Ishikawa (cell line): Measurements from ENCODE around the gene MX1.

Source experiments
- CEBPB ChIP-seq: IDR thresholded peaks from 2 replicates; pipeline ENCODE4 v1.6.1; 2012
- CREB1 ChIP-seq: IDR thresholded peaks from 2 replicates; pipeline ENCODE4 v1.6.1; 2012; ENCODE audit warnings: low read depth
- EGR1 ChIP-seq: IDR thresholded peaks from 2 replicates; pipeline ENCODE4 v1.6.1; 2012
- EP300 ChIP-seq: IDR thresholded peaks from 2 replicates; pipeline ENCODE4 v1.6.1; 2012; ENCODE audit warnings: borderline replicate concordance
- FOXM1 ChIP-seq: IDR thresholded peaks from 2 replicates; pipeline ENCODE4 v1.6.1; 2012; ENCODE audit warnings: low read depth, borderline replicate concordance
- NFIC ChIP-seq: IDR thresholded peaks from 2 replicates; pipeline ENCODE4 v1.6.1; 2012
- RAD21 ChIP-seq: IDR thresholded peaks from 2 replicates; pipeline ENCODE4 v1.6.1; 2012; ENCODE audit warnings: low read depth
- TAF1 ChIP-seq: IDR thresholded peaks from 2 replicates; pipeline ENCODE4 v1.6.1; 2012; ENCODE audit warnings: low read depth, mild to moderate bottlenecking
- TCF12 ChIP-seq: IDR thresholded peaks from 2 replicates; pipeline ENCODE4 v1.6.1; 2012; ENCODE audit warnings: low read depth
- TEAD4 ChIP-seq: IDR thresholded peaks from 2 replicates; pipeline ENCODE4 v1.6.1; 2012
- YY1 ChIP-seq: IDR thresholded peaks from 2 replicates; pipeline ENCODE4 v1.6.1; 2012; ENCODE audit warnings: low read depth
- ZBTB7A ChIP-seq: IDR thresholded peaks from 2 replicates; pipeline ENCODE4 v1.6.1; 2012; ENCODE audit warnings: low read depth
- TF ChIP-seq, protein P1 (sequence below): IDR thresholded peaks from 2 replicates; pipeline ENCODE4 v1.6.1; 2012
- TF ChIP-seq, protein P2 (sequence below): IDR thresholded peaks from 2 replicates; pipeline ENCODE4 v1.6.1; 2012
- TF ChIP-seq, protein P3 (sequence below): IDR thresholded peaks from 2 replicates; pipeline ENCODE4 v1.6.1; 2012; ENCODE audit warnings: low read depth, mild to moderate bottlenecking

Gene MX1

DNA sequence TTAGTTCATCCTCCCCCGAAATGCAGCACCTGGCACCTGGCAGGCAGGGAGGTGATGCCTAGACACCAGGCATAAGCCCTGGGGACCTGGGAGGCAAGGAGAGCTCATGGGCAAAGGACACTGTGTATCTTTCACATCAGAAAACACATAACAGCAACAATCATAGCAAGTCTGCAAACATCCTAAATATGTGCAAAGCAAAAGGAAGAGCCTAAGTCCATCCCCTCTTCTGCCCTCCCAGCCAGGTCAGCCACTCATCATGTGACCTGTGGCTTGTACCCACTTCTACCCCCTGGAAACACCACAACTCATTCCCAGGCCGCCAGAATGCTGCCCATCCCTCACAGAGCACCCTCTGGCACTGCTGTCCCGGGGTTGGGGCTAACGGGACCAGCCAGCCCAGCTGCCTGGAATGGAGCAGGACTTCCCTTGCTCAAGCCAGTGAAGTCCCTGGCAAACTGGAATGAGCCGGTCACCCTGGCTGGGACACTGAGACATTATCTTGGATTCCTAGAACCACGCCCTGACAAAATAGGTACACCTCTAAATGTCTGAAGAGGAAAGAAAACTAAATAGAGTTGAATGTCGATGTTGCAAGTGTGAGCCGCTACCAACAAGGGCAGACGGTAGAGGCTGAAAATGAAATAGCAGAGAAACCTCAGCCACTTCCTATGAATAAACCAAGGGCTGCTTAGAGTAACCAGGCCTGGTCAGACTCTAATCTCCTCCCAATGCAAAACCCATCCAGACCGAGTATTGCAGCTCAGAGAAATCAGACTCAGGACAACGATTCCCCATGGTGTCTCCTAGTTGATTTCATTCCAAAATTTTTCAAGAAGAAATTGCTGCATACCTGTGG is 52.5 kb downstream of the MX1 start:
- TF ChIP-seq, protein P1, sequence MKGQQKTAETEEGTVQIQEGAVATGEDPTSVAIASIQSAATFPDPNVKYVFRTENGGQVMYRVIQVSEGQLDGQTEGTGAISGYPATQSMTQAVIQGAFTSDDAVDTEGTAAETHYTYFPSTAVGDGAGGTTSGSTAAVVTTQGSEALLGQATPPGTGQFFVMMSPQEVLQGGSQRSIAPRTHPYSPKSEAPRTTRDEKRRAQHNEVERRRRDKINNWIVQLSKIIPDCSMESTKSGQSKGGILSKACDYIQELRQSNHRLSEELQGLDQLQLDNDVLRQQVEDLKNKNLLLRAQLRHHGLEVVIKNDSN = peak; percentile 51; the same call in 1 of the 2 replicates
- no peak for TF ChIP-seq RAD21

DNA sequence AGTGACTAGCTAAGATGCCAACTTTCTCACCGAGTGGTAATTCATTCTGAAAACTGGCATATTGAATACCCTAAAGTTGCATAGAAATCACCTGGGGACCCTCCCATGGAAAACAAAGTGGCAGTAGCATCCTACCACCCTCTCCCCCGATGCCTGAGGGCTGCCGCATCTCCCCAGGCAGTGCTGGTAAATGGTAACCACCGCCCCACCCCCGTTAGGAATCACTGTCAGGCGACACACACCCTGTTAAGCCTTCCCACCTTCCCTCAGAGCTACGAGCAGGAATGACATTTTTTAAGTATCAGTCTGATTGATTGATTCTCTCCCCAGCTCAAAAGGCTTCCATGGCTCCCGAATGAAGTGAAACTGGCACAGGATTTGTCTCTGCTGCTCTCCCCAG is 53.6 kb downstream of the MX1 start:
- TF ChIP-seq YY1 (no peak), EGR1 (no peak), CREB1 (no peak), TAF1 (no peak), EP300 (no peak), RAD21 (no peak), TEAD4 (no peak), NFIC (no peak), FOXM1 (no peak), CEBPB (no peak), TCF12 (no peak), ZBTB7A (no peak)
- TF ChIP-seq, protein P2, sequence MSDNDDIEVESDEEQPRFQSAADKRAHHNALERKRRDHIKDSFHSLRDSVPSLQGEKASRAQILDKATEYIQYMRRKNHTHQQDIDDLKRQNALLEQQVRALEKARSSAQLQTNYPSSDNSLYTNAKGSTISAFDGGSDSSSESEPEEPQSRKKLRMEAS = no peak
- TF ChIP-seq, protein P1 = no peak
- TF ChIP-seq, protein P3, sequence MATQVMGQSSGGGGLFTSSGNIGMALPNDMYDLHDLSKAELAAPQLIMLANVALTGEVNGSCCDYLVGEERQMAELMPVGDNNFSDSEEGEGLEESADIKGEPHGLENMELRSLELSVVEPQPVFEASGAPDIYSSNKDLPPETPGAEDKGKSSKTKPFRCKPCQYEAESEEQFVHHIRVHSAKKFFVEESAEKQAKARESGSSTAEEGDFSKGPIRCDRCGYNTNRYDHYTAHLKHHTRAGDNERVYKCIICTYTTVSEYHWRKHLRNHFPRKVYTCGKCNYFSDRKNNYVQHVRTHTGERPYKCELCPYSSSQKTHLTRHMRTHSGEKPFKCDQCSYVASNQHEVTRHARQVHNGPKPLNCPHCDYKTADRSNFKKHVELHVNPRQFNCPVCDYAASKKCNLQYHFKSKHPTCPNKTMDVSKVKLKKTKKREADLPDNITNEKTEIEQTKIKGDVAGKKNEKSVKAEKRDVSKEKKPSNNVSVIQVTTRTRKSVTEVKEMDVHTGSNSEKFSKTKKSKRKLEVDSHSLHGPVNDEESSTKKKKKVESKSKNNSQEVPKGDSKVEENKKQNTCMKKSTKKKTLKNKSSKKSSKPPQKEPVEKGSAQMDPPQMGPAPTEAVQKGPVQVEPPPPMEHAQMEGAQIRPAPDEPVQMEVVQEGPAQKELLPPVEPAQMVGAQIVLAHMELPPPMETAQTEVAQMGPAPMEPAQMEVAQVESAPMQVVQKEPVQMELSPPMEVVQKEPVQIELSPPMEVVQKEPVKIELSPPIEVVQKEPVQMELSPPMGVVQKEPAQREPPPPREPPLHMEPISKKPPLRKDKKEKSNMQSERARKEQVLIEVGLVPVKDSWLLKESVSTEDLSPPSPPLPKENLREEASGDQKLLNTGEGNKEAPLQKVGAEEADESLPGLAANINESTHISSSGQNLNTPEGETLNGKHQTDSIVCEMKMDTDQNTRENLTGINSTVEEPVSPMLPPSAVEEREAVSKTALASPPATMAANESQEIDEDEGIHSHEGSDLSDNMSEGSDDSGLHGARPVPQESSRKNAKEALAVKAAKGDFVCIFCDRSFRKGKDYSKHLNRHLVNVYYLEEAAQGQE = no peak

DNA sequence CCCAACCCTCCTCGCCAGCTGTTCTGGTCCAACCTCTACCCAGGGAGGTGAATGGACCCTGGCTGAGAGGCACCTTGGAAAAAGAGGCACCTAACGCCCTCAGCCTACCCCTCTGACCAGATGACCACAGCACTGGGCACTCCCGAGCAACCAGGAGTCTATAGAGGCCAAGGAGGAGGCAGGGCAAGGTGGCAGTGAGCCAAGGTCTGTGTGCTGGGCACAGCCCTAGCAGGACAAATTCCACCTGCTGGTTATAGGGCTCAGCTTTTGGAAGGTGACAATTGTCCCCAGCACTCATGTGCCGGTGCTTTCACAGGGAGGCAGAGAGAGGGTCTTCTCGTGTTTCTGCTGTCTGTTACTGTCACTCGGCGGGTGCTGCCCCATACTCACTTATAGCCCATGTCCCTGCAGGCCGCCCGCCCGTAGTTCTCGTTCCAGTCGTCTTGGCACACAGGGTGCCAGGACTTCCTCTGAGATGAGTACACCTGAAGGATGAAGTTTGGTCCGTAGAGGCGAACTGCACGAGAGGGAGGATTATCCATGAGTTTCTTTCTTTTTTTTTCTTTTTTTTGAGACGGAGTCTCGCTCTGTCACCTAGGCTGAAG is 54.1 kb downstream of the MX1 start:
- TF ChIP-seq, protein P1 = no peak
- TF ChIP-seq, protein P2 = no peak
- TF ChIP-seq NFIC (peak; percentile 42), EGR1 (no peak), CEBPB (no peak), EP300 (no peak)

DNA sequence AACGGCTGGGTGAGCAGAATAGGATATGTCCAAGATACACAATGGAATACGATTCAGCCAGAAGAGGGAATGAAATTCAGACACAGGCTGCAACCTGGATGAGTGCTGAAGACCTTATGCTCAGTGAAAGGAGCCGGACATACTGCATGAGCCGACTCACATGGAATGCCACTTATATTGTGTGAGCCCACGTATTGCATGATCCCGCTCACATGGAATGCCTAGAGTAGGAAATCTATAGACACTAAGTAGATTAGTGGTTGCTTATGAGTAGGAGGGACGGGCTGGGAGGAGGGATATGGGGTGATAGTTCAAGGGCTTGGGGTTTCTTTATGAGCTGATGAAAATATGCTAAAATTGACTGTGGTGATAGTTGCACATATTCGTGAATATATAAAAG is 55.2 kb downstream of the MX1 start:
- TF ChIP-seq TEAD4 (peak; percentile 11; the same call in 1 of the 2 replicates), CREB1 (no peak)

DNA sequence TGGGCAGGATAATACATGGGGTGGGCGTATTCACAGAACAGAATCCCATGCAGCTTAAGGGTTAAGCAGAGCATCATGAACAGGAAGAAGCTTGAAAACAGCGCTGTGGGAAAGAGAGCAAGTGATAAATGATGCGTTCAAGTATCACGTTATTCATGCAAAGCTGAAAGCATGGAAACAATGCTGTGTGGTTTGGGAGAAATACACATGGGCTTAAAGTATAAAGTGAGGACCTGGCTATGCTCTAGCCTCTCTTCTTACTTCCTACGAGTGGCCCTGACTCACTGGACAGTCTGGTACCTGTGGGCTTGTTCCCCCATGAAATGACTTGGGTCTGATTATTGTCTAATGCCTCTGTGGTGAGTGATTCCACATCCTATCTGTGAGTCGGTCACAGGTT is 56.3 kb downstream of the MX1 start:
- TF ChIP-seq RAD21 = no peak
- no peak for TF ChIP-seq FOXM1
- no peak for TF ChIP-seq TCF12
- TF ChIP-seq EGR1 = no peak
- no peak for TF ChIP-seq TEAD4
- no peak for TF ChIP-seq CEBPB
- TF ChIP-seq NFIC = no peak
- TF ChIP-seq, protein P2 = no peak
- no peak for TF ChIP-seq ZBTB7A
- TF ChIP-seq, protein P1 = no peak
- no peak for TF ChIP-seq EP300
- TF ChIP-seq, protein P3 = no peak
- TF ChIP-seq CREB1 = no peak
- no peak for TF ChIP-seq YY1
